ENCODE measurements around the gene PKIG. TPM values are rescaled to one million over a fixed set of nuclear protein-coding genes. Genes with fewer than 3 reads are reported as not detected.

PKIG gene
- total and polyA plus RNA-seq, 9 of the 15 experiments (the other 6 are each of a cell fraction or from before 2014, with no cell fraction given): 0.13 to 7.0 (median 4.7) TPM

DNA sequence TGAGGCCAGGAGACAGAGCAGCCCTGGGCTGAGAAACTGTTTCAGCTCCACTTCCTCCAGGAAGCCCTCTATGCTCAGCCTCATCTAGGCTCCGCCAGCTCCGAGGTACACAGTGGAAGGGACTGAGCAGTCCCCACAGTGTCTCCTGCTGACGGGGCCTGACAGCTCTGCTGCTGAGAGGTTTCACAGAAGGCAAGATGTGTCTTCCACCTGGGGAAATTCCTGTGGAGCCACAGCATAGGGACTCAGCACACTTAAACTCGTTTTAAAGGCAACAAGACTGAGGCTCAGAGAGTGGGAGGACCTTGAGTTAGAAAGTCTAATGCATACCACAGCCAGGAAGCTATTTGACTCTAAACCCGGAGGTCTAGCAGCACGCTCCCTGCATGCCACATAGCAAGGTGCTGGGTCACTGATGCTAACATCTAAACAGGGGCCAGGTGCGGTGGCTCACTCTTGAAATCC, 62.3 kb downstream of the PKIG start:
- FAIRE-seq (no peak), DNase-seq (ENCODE audit: extremely low read depth in 1 of 4, low spot score in 3 of 4) (no peak), ATAC-seq (no peak)
- no peak overlapping the region for H3K4me2 ChIP-seq (ENCODE audit: insufficient read depth, low read length)
- no peaks in the 10 kb centered on the region for H3K36me3 ChIP-seq (ENCODE audit: control insufficient read depth, insufficient read depth, low read length)
- in situ Hi-C loops (cut with MboI): no loop called here
- H3K9me3 ChIP-seq (replicated peaks; ENCODE audit: control insufficient read depth, insufficient read depth, low read depth, low read length): no peaks in the 10 kb centered on the region
- no peak overlapping the region for H2AFZ ChIP-seq (ENCODE audit: low read depth, low read length)
- ChIA-PET CTCF (ENCODE audit: low intra/inter-chr PET ratio) (no interaction called here), POLR2A (interaction anchor here (0.8 to 1.3 kb wide), 2 partner anchors 10 to 169 kb away, joined by 4 read pairs; no protein-coding TSS in a partner anchor)
- H3K4me1 ChIP-seq (replicated peaks in 1 of 2; ENCODE audit: control insufficient read depth in 2 of 2, insufficient read depth in 2 of 2, low read length in 2 of 2): peaks cover 12 to 16% of the 10 kb centered on the region in 2 experiments
- BruUV-seq (replicated peaks): no TSS peak
- H3K9ac ChIP-seq (ENCODE audit: insufficient read depth in 1 of 2, low read depth in 2 of 2, low read length in 2 of 2): no peak overlapping the region
- H3K79me2 ChIP-seq (ENCODE audit: control insufficient read depth, insufficient read depth, low read length): no peaks in the 10 kb centered on the region
- H3K4me3 ChIP-seq: no peak overlapping the region
- H3K27ac ChIP-seq (ENCODE audit: extremely low read depth, low read depth, low read length): no peak overlapping the region
- H4K20me1 ChIP-seq (replicated peaks; ENCODE audit: control insufficient read depth, insufficient read depth, low read length): no peaks in the 10 kb centered on the region; the same call in 1 of the 2 replicates
- WGBS (ENCODE audit: insufficient coverage, low coverage, missing lambda C conversion rate): 29% methylated on average over 7 of the region's 7 CpGs
- H3K27me3 ChIP-seq (ENCODE audit: control insufficient read depth in 2 of 2, insufficient read depth in 2 of 2, low read length in 2 of 2): peaks cover 2 to 6% of the 10 kb centered on the region in 2 experiments; a peak in 1 of 5 replicates
- intact Hi-C loops (cut with micrococcal nuclease): no loop called here
- no peaks in the 10 kb centered on the region for H3K9me1 ChIP-seq (ENCODE audit: control insufficient read depth, insufficient read depth, low read length)
- TF ChIP-seq ZFP36 (IDR thresholded peaks at IDR 0.05; ENCODE audit: low read depth, low read length, partially characterized antibody): peak; percentile 54
- TF ChIP-seq THRAP3 (IDR thresholded peaks at IDR 0.05; ENCODE audit: borderline replicate concordance): no peak
- TF ChIP-seq SRSF3 (IDR thresholded peaks at IDR 0.05; ENCODE audit: insufficient read depth, low read length): no peak

DNA sequence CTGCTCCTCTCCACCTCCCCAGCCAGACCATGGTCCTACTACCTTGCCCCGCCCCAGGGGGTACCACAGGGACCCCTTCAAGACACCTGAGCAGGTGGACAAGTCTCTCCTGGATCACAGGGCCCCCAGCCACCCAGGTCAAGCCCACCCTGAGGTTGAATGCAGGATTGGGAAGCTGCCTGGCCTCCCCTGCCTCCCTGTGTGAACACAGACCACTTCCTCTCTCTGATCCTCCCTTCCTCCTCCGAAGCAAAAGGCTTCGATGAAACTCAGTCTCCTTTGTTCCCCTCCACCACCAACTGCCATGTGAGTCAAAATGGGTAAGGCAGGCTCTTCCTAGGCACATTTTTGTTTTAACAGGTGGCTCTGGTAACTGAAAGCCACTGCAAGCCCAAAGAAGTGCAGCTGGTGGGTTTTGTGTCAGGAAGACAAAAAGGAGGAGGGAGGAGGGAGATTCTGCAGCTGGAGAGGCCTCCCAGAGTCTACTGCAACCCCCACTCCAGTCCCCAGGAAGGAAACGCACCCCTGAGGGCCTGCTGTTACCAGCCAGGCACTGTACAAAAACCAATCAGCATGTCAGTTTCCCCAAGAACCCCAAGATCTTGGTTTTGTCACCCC, 63.8 kb downstream of the PKIG start:
- H2AFZ ChIP-seq (ENCODE audit: low read depth, low read length): no peak overlapping the region
- H3K4me3 ChIP-seq: no peak overlapping the region
- ATAC-seq (no peak), DNase-seq (ENCODE audit: extremely low read depth in 1 of 4, low spot score in 3 of 4) (peak in 1 of 4 experiments; percentile 6), FAIRE-seq (no peak)
- H3K9me1 ChIP-seq (ENCODE audit: control insufficient read depth, insufficient read depth, low read length): no peaks in the 10 kb centered on the region
- WGBS (ENCODE audit: insufficient coverage, low coverage, missing lambda C conversion rate): 16% methylated on average over 4 of the region's 4 CpGs
- no peak overlapping the region for H3K27ac ChIP-seq (ENCODE audit: extremely low read depth, low read depth, low read length)
- no peak overlapping the region for H3K4me2 ChIP-seq (ENCODE audit: insufficient read depth, low read length)
- no peaks in the 10 kb centered on the region; the same call in 1 of the 2 replicates for H4K20me1 ChIP-seq (replicated peaks; ENCODE audit: control insufficient read depth, insufficient read depth, low read length)
- H3K36me3 ChIP-seq (ENCODE audit: control insufficient read depth, insufficient read depth, low read length): no peaks in the 10 kb centered on the region
- peaks cover 2 to 11% of the 10 kb centered on the region in 2 experiments; a peak in 1 of 5 replicates for H3K27me3 ChIP-seq (ENCODE audit: control insufficient read depth in 2 of 2, insufficient read depth in 2 of 2, low read length in 2 of 2)
- ChIA-PET POLR2A (interaction anchor here (0.7 to 1.3 kb wide), 4 partner anchors 10 to 1431 kb away, joined by 3 to 4 read pairs (median 4); no protein-coding TSS in a partner anchor), CTCF (ENCODE audit: low intra/inter-chr PET ratio) (no interaction called here)
- no TSS peak for BruUV-seq (replicated peaks)
- peak overlapping the region in 1 of 2 experiments; percentile 23; a peak in 1 of 4 replicates for H3K9ac ChIP-seq (ENCODE audit: insufficient read depth in 1 of 2, low read depth in 2 of 2, low read length in 2 of 2)
- H3K9me3 ChIP-seq (replicated peaks; ENCODE audit: control insufficient read depth, insufficient read depth, low read depth, low read length): no peaks in the 10 kb centered on the region
- peaks cover 14 to 22% of the 10 kb centered on the region in 2 experiments for H3K4me1 ChIP-seq (replicated peaks in 1 of 2; ENCODE audit: control insufficient read depth in 2 of 2, insufficient read depth in 2 of 2, low read length in 2 of 2)
- no peaks in the 10 kb centered on the region; the same call in 2 of the 3 replicates for H3K79me2 ChIP-seq (ENCODE audit: control insufficient read depth, insufficient read depth, low read length)
- intact Hi-C loops (cut with micrococcal nuclease): no loop called here
- in situ Hi-C loops (cut with MboI): no loop called here
- TF ChIP-seq SPI1 (IDR thresholded peaks at IDR 0.05; ENCODE audit: borderline replicate concordance, low read depth, low read length) (peak; percentile 75; the same call in 1 of the 2 replicates), HEY1 (CRISPR knock-in tag; IDR thresholded peaks at IDR 0.05; ENCODE audit: borderline replicate concordance) (no peak), KLF13 (tag; IDR thresholded peaks at IDR 0.05; ENCODE audit: borderline replicate concordance, low read depth) (no peak), SMARCA5 (IDR thresholded peaks at IDR 0.05) (no peak), EZH2 (IDR thresholded peaks at IDR 0.05; ENCODE audit: borderline replicate concordance, low read depth, low read length) (no peak)

All from K562 (cell line).